ENCODE results near the gene IGSF11.
"Not testable (repeated sequence)": the region's sequence is repeated elsewhere in the genome, so short reads cannot be mapped to it uniquely, and the experiment has no call there.

The IGSF11 gene

GRCh38 chr3:118990823-118991560, 43.7 kb downstream of the IGSF11 start:
- DNase-seq, result no peak

GRCh38 chr3:118988198-118989130, 46.2 kb downstream of the IGSF11 start:
- no peak for DNase-seq

DNA sequence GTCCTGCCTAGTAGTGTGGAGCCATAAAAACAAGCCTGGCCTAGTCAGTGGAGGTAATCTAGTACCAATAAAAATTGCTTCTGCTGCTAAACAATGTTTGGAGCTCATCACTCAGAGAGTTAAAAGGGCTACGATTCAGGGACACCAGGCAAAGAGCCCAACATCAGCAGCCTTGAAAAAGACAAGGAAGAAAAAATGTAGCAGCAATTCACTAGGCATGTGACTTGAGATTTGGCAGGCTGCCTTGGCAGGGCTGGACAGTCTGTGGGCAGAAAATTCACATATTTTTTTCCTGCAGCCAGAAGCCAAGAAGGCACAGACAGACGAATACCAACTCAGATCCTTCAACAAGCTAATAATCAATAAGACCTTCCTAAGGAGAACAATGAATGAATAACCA, 47.2 kb downstream of the IGSF11 start:
- DNase-seq, result no peak

- DNase-seq, result no peak
Observed at GRCh38 chr3:118986734-118987133, 47.9 kb downstream of the IGSF11 start.

DNA sequence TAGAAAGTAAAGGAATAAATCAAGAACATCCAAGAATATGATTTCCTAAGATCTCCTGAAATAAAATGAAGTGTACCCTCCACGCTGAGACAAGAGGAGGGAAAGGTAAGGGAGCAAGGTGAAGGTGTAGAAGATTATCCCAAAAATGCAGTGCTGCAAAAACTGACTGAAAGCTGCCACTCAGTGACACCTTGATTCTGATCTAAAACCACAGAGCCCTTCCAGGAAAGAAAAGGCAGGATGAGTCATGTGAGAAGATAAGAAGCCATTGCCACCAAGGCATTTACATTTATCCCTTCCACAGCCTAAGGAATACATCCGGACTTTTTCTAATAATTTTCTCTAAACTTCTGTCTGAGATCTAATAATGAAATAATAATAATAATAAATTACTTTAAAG, 49.9 kb downstream of the IGSF11 start:
- DNase-seq, result no peak

- no peak for DNase-seq
Observed at GRCh38 chr3:118981494-118982134, 53.0 kb downstream of the IGSF11 start.

GRCh38 chr3:118980832-118981231, 53.8 kb downstream of the IGSF11 start:
- no peak for DNase-seq

GRCh38 chr3:118978393-118978758, 56.3 kb downstream of the IGSF11 start:
- DNase-seq, result no peak

DNA sequence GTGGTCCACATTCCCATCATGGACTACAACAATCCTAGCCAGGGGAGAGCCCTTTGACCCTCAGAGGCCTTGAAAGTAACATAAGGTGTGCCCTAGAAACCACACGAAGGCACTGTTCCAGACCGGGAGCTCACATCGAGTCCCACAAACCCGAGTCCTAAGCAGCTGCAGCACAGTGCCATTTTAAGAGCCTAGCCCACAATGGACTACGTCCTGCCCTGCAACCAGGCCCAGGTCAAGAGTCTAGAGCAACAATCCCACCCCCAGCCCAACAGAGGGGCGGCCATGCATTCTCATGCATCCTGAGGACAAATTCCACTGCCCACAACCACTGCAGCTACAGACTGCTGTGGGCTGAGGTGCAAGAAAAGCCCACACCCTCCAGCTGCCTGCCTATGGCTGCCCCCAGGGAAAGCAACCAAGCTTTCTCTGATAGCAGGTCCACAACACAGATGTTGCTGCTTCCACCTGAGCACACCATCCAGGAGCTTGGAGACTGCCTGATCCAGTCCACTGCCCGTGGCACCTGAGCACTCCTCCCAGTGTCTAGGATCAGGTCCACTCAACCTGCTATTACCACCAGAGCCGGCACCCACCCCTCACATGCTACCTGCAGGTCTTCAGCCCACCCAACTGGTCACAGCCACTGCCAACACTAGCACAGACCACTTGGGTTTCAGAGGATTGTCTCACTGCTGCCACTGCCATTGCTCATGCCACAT, 56.8 kb downstream of the IGSF11 start:
- DNase-seq, result no peak

DNA sequence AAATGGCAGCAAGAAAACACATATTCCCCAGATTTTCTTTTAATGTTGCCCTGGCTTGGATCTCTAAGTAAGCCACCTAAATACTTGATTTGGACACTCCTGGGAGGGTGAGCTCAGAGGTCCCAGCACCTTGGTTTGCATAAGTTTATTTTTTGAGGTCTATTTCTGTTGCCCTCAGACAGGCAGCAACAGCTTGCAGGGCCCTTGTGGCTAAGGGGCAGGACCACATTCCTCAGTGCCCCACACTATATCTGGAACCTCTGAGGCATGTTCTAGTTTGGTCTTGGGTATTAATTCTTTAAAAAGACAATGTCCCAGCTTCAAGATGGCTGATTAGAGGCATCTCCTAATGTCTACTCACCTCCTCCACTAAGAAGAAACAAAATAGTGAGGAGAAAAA, 57.5 kb downstream of the IGSF11 start:
- no peak for DNase-seq

- not testable (repeated sequence) for DNase-seq
Observed at GRCh38 chr3:118975476-118975875, 59.2 kb downstream of the IGSF11 start.

- no peak for DNase-seq
Observed at GRCh38 chr3:118974356-118975097, 60.1 kb downstream of the IGSF11 start.

GRCh38 chr3:118973050-118973449, 61.6 kb downstream of the IGSF11 start:
- no peak for DNase-seq

DNA sequence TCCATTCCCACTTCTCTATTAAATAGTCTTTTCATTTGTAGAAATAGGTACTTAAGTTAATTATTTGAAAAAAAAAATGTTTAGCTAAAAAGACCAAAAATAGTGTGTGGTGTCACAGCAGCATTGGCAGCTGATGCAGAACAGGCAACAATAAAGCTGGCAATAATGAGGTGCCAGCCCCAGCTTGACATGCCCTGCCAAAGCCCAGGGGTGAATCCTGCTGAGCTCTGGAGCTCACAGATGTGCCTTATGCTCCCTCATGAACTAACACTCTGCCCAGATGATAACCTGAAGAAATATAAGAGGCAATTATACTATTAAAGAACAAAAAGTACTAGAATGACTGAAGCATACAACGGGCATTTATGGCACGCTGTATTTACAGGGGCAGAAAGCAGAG, 63.8 kb downstream of the IGSF11 start:
- no peak for DNase-seq

DNA sequence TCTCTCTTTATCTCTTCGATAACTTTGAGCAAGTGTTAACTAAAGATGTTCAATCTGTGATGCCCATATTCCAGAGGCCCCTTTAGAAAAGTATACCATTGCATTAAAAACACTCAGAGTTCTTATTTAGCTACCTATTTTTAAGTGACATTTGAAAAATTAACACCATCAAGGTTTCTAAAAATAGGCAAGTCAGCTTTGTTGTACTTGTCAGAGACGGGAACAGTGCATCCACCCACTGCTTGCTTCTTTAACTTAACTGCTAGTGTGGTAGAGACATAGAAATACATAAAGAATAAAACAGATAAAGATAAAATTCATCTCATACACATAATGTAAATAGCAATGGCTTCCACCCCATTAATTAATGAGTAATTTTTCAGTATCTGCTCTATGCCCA, 66.0 kb downstream of the IGSF11 start:
- no peak for DNase-seq

- DNase-seq, result no peak
Observed at GRCh38 chr3:118968111-118968510, 66.5 kb downstream of the IGSF11 start.

- DNase-seq, result no peak
Observed at GRCh38 chr3:118966700-118967099, 67.9 kb downstream of the IGSF11 start.

- no peak for DNase-seq
Observed at GRCh38 chr3:118963711-118964110, 70.9 kb downstream of the IGSF11 start.

DNA sequence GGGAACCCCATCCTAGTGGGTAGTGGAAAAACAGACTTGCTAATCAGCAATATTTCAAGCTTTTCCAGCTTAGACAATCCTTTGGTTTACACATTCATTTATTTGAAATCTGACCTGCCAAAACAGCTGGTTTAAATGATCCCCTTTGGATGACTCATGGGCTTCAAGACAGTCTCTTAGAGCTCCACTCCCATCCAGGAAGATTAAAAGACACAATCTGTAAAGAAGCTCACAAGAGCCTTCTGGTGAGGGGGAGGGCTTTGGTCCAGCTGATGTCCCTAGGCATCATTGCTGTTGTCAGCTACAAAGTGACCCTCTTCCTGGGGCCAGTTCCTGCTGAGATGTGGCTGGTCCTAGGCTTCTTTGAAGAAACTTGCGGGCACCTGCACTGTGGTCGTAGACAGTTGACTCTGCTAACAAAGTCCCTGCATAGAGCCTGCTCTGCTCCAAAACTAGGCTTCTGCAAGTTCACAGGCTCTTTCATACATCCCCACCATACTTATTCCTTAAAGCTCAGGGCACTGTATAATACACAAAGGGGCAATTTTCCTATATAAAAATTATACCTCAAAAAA, 73.7 kb downstream of the IGSF11 start:
- DNase-seq, result no peak

DNA sequence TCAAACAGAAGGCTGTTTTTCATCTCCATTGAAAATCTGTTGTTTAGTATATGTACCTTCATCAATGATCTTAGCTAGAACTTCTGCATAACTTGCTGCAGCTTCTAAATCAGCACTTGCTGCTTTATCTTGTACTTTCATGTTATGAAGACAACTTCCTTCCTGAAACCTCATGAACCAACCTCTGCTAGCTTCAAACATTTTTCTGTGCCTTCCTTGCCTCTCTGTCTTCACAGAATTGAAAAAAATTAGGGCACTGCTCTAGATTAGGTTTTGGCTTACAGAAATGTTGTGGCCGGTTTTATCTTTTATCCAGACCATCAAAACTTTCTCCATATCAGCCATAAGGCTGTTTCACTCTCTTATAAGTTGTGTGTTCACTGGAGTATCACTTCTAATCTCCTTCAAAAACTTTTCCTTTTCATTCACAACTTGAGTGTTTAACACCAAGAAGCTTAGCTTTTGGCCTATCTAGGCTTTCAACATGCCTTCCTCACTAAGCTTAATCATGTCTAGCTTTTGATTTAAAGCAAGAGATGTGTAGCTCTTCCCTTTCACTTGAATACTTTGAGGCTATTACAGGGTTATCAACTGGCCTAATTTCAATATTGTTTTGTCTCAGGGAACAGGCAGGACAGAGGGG, 78.6 kb downstream of the IGSF11 start:
- DNase-seq, result no peak

DNA sequence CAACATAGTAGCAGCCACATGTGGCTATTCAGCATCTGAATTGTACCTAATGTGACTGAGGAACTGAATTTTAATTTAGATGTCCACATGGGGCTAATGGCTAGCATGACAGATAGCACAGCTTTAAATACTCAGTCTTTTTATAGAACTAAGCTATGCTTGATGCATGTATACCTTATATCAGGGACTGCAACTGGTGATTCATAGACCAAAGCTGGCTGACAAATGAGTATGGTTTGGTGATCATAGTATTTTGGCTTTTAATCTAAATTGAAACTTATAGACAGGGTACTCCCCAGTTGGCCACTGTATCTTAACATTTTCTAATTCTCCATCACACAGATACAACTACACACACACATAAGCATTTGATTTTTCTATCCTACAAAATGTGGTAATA, 83.6 kb downstream of the IGSF11 start:
- DNase-seq, result no peak
